Cardiac muscle cell (in vitro differentiated cells and primary cell): ENCODE data around the gene ELAC2. TPM values are rescaled to one million over a fixed set of nuclear protein-coding genes. Genes with fewer than 3 reads are reported as not detected.

Source experiments
- DNase-seq, 2 donors: peaks; one replicate each; pipeline versions ENCODE4 v3.0.0 to v3.0.0-alpha.2; 2010 to 2017; ENCODE audit warnings: low read depth in 1 of 2, low spot score in 1 of 2
- H3K27ac ChIP-seq: fragments of 200-600 bp; sonication (generic); 2 replicates; pipeline ENCODE4 v1.5.1; 2016
- H3K27me3 ChIP-seq: fragments of 200-600 bp; sonication (generic); 2 replicates; pipeline ENCODE4 v1.6.0; 2016; ENCODE audit warnings: control low read depth
- H3K36me3 ChIP-seq: fragments of 200-600 bp; sonication (generic); 2 replicates; pipeline ENCODE4 v1.5.1; 2016; ENCODE audit warnings: control low read depth
- H3K4me1 ChIP-seq: fragments of 200-600 bp; sonication (generic); 2 replicates; pipeline ENCODE4 v1.8.1; 2017; ENCODE audit warnings: low read depth, mild to moderate bottlenecking, mixed run types
- H3K4me3 ChIP-seq: fragments of 200-600 bp; sonication (generic); 2 replicates; pipeline ENCODE4 v1.5.1; 2016; ENCODE audit warnings: mild to moderate bottlenecking
- H3K9me3 ChIP-seq: fragments of 200-600 bp; sonication (generic); 2 replicates; pipeline ENCODE4 v1.5.1; 2017; ENCODE audit warnings: low read depth, mild to moderate bottlenecking, control low read depth
- polyA plus RNA-seq: library from polyadenylated mRNA; unstranded; fragments of >200 nt; fragmentation: Nextera tagmentation; extraction: Ambion mirVana; gene quantifications from 2 replicates; pipeline ENCODE4 v1.2.1, GENCODE V29; 2016
- total RNA-seq: library from RNA; depleted of rRNA; stranded (reverse); fragments of >200 nt; gene quantifications from 2 replicates; pipeline ENCODE4 v1.2.3, GENCODE V29; 2016
- TF ChIP-seq, protein P1 (sequence below): IDR thresholded peaks from 2 replicates; pipeline ENCODE4 v1.5.1; 2012; ENCODE audit warnings: low read depth, mild to moderate bottlenecking, low read length

Gene ELAC2
- total and polyA plus RNA-seq, 2 experiments from 2014 or later: 90.4 to 152 TPM

- Histone ChIP-seq H3K4me1 (no peaks in the 10 kb centered on the region), H3K27ac (no peak overlapping the region), H3K27me3 (no peaks in the 10 kb centered on the region), H3K36me3 (no peaks in the 10 kb centered on the region), H3K9me3 (no peaks in the 10 kb centered on the region), H3K4me3 (no peak overlapping the region)
- no peak for DNase-seq
- TF ChIP-seq, protein P1, sequence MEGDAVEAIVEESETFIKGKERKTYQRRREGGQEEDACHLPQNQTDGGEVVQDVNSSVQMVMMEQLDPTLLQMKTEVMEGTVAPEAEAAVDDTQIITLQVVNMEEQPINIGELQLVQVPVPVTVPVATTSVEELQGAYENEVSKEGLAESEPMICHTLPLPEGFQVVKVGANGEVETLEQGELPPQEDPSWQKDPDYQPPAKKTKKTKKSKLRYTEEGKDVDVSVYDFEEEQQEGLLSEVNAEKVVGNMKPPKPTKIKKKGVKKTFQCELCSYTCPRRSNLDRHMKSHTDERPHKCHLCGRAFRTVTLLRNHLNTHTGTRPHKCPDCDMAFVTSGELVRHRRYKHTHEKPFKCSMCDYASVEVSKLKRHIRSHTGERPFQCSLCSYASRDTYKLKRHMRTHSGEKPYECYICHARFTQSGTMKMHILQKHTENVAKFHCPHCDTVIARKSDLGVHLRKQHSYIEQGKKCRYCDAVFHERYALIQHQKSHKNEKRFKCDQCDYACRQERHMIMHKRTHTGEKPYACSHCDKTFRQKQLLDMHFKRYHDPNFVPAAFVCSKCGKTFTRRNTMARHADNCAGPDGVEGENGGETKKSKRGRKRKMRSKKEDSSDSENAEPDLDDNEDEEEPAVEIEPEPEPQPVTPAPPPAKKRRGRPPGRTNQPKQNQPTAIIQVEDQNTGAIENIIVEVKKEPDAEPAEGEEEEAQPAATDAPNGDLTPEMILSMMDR: no peak
These were observed 17.6 kb upstream of the ELAC2 start for GRCh38 chr17:13035420-13035819.

DNA sequence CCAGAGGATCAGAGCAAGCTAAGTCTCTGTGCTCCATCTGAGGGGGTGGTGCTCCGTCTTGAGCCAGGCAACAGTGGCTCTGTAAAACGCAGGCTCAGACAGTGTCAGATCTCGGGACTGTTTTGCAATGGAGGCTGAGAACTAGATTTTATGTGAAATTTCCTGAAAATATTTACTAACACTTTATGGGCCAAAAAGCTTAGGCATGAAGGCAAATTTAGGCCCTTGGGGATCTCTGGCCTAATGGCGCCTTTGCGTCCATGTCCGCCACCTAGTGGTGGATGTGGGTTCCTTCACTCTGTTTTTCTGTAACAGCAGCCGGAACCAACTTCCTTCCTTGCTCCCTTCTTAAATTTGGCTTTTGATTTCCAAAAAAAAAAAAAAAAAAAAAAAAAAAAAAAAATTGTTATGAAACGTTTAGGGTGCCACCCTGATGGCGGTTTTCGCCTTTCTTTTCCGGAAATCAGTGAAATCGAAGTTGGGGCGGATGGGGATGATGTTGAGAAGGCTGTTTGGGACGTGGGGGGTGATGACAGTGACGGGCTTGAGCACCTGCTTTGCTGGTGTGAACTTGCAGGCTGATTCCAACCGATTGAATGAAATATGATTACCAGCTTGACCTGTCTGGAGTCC is 14.0 kb upstream of the ELAC2 start:
- no peak overlapping the region for H3K27ac ChIP-seq
- peak; percentile 65 to 76 for DNase-seq
- TF ChIP-seq, protein P1: peak; percentile 90
- no peaks in the 10 kb centered on the region for H3K4me1 ChIP-seq
- no peaks in the 10 kb centered on the region for H3K9me3 ChIP-seq
- no peaks in the 10 kb centered on the region for H3K27me3 ChIP-seq
- H3K4me3 ChIP-seq: no peak overlapping the region
- H3K36me3 ChIP-seq: no peaks in the 10 kb centered on the region

- TF ChIP-seq, protein P1: peak; percentile 79
- Histone ChIP-seq H3K9me3 (no peaks in the 10 kb centered on the region), H3K27me3 (no peaks in the 10 kb centered on the region), H3K36me3 (no peaks in the 10 kb centered on the region), H3K27ac (no peak overlapping the region), H3K4me3 (no peak overlapping the region), H3K4me1 (no peaks in the 10 kb centered on the region)
- DNase-seq: peak; percentile 58 to 67
These were observed 12.9 kb upstream of the ELAC2 start for GRCh38 chr17:13030459-13031300.

- DNase-seq: no peak
- TF ChIP-seq, protein P1: no peak
- H3K36me3 ChIP-seq: no peaks in the 10 kb centered on the region
- H3K27me3 ChIP-seq: no peaks in the 10 kb centered on the region
- no peak overlapping the region for H3K27ac ChIP-seq
- no peak overlapping the region for H3K4me3 ChIP-seq
- H3K4me1 ChIP-seq: no peaks in the 10 kb centered on the region
- H3K9me3 ChIP-seq: no peaks in the 10 kb centered on the region
These were observed 12.2 kb upstream of the ELAC2 start for GRCh38 chr17:13030056-13030455.

- Histone ChIP-seq H3K4me3 (no peak overlapping the region), H3K27me3 (no peaks in the 10 kb centered on the region), H3K9me3 (no peaks in the 10 kb centered on the region), H3K27ac (no peak overlapping the region), H3K36me3 (no peaks in the 10 kb centered on the region), H3K4me1 (no peaks in the 10 kb centered on the region)
- peak in 1 of 2 donors; percentile 6 for DNase-seq
- TF ChIP-seq, protein P1: no peak
These were observed 11.5 kb upstream of the ELAC2 start for GRCh38 chr17:13029340-13029739.
